GM21381 (cell line): ENCODE measurements around the gene S100A3.
"Not testable (repeated sequence)": the region's sequence is repeated elsewhere in the genome, so short reads cannot be mapped to it uniquely, and the experiment has no call there.

Experiments used
- ATAC-seq: cut with Tn5 transposase; IDR thresholded peaks from one replicate; pipeline ENCODE4 v1.9.1; 2021; ENCODE audit warnings: mild to moderate bottlenecking, moderate library complexity; ENCODE audit not compliant: unreplicated experiment

The S100A3 gene

GRCh38 chr1:153536012-153536670, 12.9 kb downstream of the S100A3 start:
- ATAC-seq = no peak

GRCh38 chr1:153535242-153536011, 13.6 kb downstream of the S100A3 start, which contains the start of gene S100A6:
Gene S100A6, minus strand, starts transcription at chr1:153535991. Its CDS starts 652 bp downstream, at chr1:153535339.
- ATAC-seq = no peak

- ATAC-seq = no peak
Observed at GRCh38 chr1:153534925-153535241, 14.2 kb downstream of the S100A3 start.

GRCh38 chr1:153534226-153534924, 14.7 kb downstream of the S100A3 start:
- no peak for ATAC-seq

- no peak for ATAC-seq
Observed at GRCh38 chr1:153533689-153534201, 15.3 kb downstream of the S100A3 start.

GRCh38 chr1:153532769-153533599, 16.1 kb downstream of the S100A3 start:
- no peak for ATAC-seq

- no peak for ATAC-seq
Observed at GRCh38 chr1:153532181-153532580, 16.9 kb downstream of the S100A3 start.

- ATAC-seq = no peak
Observed at GRCh38 chr1:153531638-153532037, 17.4 kb downstream of the S100A3 start.

GRCh38 chr1:153527683-153528040, 21.4 kb downstream of the S100A3 start:
- no peak for ATAC-seq

- ATAC-seq = no peak
Observed at GRCh38 chr1:153527023-153527682, 21.9 kb downstream of the S100A3 start.

GRCh38 chr1:153526132-153526543, 22.9 kb downstream of the S100A3 start:
- no peak for ATAC-seq

GRCh38 chr1:153525088-153525728, 23.9 kb downstream of the S100A3 start:
- ATAC-seq = no peak

- not testable (repeated sequence) for ATAC-seq
Observed at GRCh38 chr1:153522353-153523048, 26.6 kb downstream of the S100A3 start.

GRCh38 chr1:153521808-153522207, 27.2 kb downstream of the S100A3 start:
- ATAC-seq = not testable (repeated sequence)

- no peak for ATAC-seq
Observed at GRCh38 chr1:153520818-153521476, 28.1 kb downstream of the S100A3 start.

GRCh38 chr1:153520137-153520691, 28.8 kb downstream of the S100A3 start:
- ATAC-seq = not testable (repeated sequence)

GRCh38 chr1:153519242-153519641, 29.8 kb downstream of the S100A3 start:
- ATAC-seq = no peak
